GM12878 (cell line): ENCODE data around the gene WASF2. TPM values are rescaled to one million over a fixed set of nuclear protein-coding genes. Genes with fewer than 3 reads are reported as not detected.

ENCODE experiments used
- ATAC-seq: fragments of 200-7000 bp; cut with Tn5 transposase; 3 replicates; pipeline ENCODE4 v1.9.1; 2020; ENCODE audit warnings: mild to moderate bottlenecking, moderate library complexity
- BruUV-seq: library from RNA; stranded (reverse); fragments of 400-500 nt; replicated peaks from 2 replicates; lab custom pipeline; 2021; lab: Mats Ljungman, UMichigan
- CTCF ChIA-PET: fragments of 300-600 bp; sonication (Branson Sonifier 250); formaldehyde crosslinking; extraction: SDS; loops from one replicate; lab custom pipeline; 2021; ENCODE audit warnings: inconsistent platforms; lab: Yijun Ruan, JAX
- POLR2A ChIA-PET: fragments of 350-600 bp; formaldehyde crosslinking; extraction: SDS; loops from one replicate; lab custom pipeline; 2021; ENCODE audit warnings: inconsistent platforms; lab: Charles Lee
- RAD21 ChIA-PET: fragments of 300-600 bp; sonication (Branson Sonifier 250); formaldehyde crosslinking; loops from one replicate; lab custom pipeline; 2023; ENCODE audit warnings: antibody characterized with exemption; ENCODE audit not compliant: unreplicated experiment; lab: Charles Lee
- SMC1A ChIA-PET: fragments of 300-600 bp; sonication (Branson Sonifier 250); formaldehyde crosslinking; loops from one replicate; lab custom pipeline; 2023; ENCODE audit not compliant: unreplicated experiment, uncharacterized antibody; lab: Charles Lee
- DNase-seq: peaks from one replicate; pipeline ENCODE4 v3.0.0-alpha.2; 2011; ENCODE audit warnings: low read depth, low spot score
- FAIRE-seq: peaks from 3 replicates; lab custom pipeline; 2011; peaks lifted over from hg19 to GRCh38; lab: Jason Lieb, UNC
- H2AFZ ChIP-seq: 2 replicates; pipeline ENCODE4 v1.6.0; 2011; ENCODE audit warnings: low read depth, low read length, control low read depth; ENCODE audit not compliant: control insufficient read depth
- H3K27ac ChIP-seq: 2 replicates; pipeline ENCODE4 v1.5.1; 2011; ENCODE audit warnings: control low read depth; ENCODE audit not compliant: control insufficient read depth, insufficient read depth
- H3K27me3 ChIP-seq, 2 experiments: replicated peaks in 1 of 2; 2 replicates each; pipeline versions ENCODE4 v1.6.0 to v1.6.1; 2011; ENCODE audit warnings: low read length in 1 of 2; ENCODE audit not compliant: control insufficient read depth in 2 of 2, insufficient read depth in 2 of 2
- H3K36me3 ChIP-seq, 2 experiments: 2 replicates each; pipeline ENCODE4 v1.5.1; 2011; ENCODE audit warnings: low read length in 1 of 2; ENCODE audit not compliant: control insufficient read depth in 2 of 2, insufficient read depth in 2 of 2
- H3K4me1 ChIP-seq: 2 replicates; pipeline ENCODE4 v1.6.1; 2011; ENCODE audit warnings: mild to moderate bottlenecking, low read length, moderate library complexity, mixed read lengths; ENCODE audit not compliant: control insufficient read depth, insufficient read depth
- H3K4me2 ChIP-seq: 2 replicates; pipeline ENCODE4 v1.6.0; 2011; ENCODE audit warnings: control low read depth; ENCODE audit not compliant: control insufficient read depth, insufficient read depth
- H3K4me3 ChIP-seq: fragments of 200-600 bp; sonication (generic); 2 replicates; pipeline ENCODE4 v1.5.1; 2016
- H3K79me2 ChIP-seq: 2 replicates; pipeline ENCODE4 v1.6.0; 2011; ENCODE audit warnings: low read length; ENCODE audit not compliant: control insufficient read depth, insufficient read depth
- H3K9ac ChIP-seq: 2 replicates; pipeline ENCODE4 v1.8.0; 2011; ENCODE audit warnings: low read length, control low read depth, mixed read lengths; ENCODE audit not compliant: control insufficient read depth, insufficient read depth
- H3K9me3 ChIP-seq: replicated peaks from 3 replicates; pipeline ENCODE4 v1.5.1; 2011; ENCODE audit warnings: mild to moderate bottlenecking, low read length; ENCODE audit not compliant: control insufficient read depth, insufficient read depth
- H4K20me1 ChIP-seq: 2 replicates; pipeline ENCODE4 v1.6.0; 2011; ENCODE audit not compliant: control insufficient read depth, insufficient read depth
- CEBPZ ChIP-seq: fragments of 150-350 bp; IDR thresholded peaks from 2 replicates; pipeline ENCODE4 v1.6.1; 2016; ENCODE audit warnings: low read depth, low read length
- CHD2 ChIP-seq: IDR thresholded peaks from 2 replicates; pipeline ENCODE4 v1.6.1; 2011; ENCODE audit warnings: low read depth, low read length, improper control_type of control experiment, borderline replicate concordance
- CREB1 ChIP-seq: IDR thresholded peaks from 2 replicates; pipeline ENCODE4 v1.6.1; 2012; ENCODE audit warnings: low read depth, mild to moderate bottlenecking, inconsistent platforms
- DPF2 ChIP-seq: fragments of 450-650 bp; IDR thresholded peaks from 2 replicates; pipeline ENCODE4 v1.6.1; 2017; ENCODE audit warnings: mild to moderate bottlenecking
- PKNOX1 ChIP-seq: fragments of 450-650 bp; IDR thresholded peaks from 2 replicates; pipeline ENCODE4 v1.6.1; 2016; ENCODE audit warnings: mild to moderate bottlenecking
- RB1 ChIP-seq: fragments of 450-650 bp; formaldehyde crosslinking; IDR thresholded peaks from 2 replicates; pipeline ENCODE4 v1.6.1; 2017; ENCODE audit warnings: mild to moderate bottlenecking, borderline replicate concordance
- RUNX3 ChIP-seq: IDR thresholded peaks from 2 replicates; pipeline ENCODE4 v1.6.1; 2012; ENCODE audit warnings: low read length, inconsistent platforms
- ZNF687 ChIP-seq: fragments of 450-650 bp; IDR thresholded peaks from 2 replicates; pipeline ENCODE4 v1.6.1; 2017; ENCODE audit warnings: mild to moderate bottlenecking, moderate library complexity
- WGBS: methylation state at CpG from one replicate; pipeline ENCODE4 v1.1.6; 2016; ENCODE audit warnings: low lambda C conversion rate; ENCODE audit not compliant: insufficient replicate concordance, insufficient coverage; ENCODE audit errors: missing lambda C conversion rate; 5-methylcytosine and 5-hydroxymethylcytosine counted together
- in situ Hi-C: fragments of 300-500 bp; cut with MboI; formaldehyde crosslinking; loops from 9 replicates; pipeline ENCODE4 v1.14.3; 2018; ENCODE audit warnings: mixed read lengths
- intact Hi-C: fragments of 100-400 bp; cut with micrococcal nuclease; formaldehyde crosslinking; loops from one replicate; pipeline ENCODE4 v1.14.2; 2022; ENCODE audit not compliant: unreplicated experiment
- polyA plus RNA-seq, 11 experiments: library from polyadenylated mRNA; depleted of rRNA in 4 of 11; unstranded in 6 of 11; stranded (reverse) in 5 of 11; fragments of >200 nt; fragmentation: Nextera tagmentation in 4 of 11; fragmentation: Illumina TruSeq in 1 of 11; extraction: Ambion mirVana in 4 of 11; extraction: Trizol in 1 of 11; gene quantifications; 1 replicate in 1 of 11; 2 replicates in 10 of 11; pipeline versions ENCODE4 v1.2.1 to v1.2.3, GENCODE V29; 2011 to 2016; ENCODE audit warnings: inconsistent platforms in 2 of 11, missing spikeins in 2 of 11, low read depth in 1 of 11
- total RNA-seq, 4 experiments: library from RNA; depleted of rRNA in 3 of 4; stranded (reverse); fragments of >200 nt in 3 of 4; fragmentation: Illumina TruSeq in 1 of 4; extraction: Trizol in 1 of 4; gene quantifications; 2 replicates each; pipeline versions ENCODE4 v1.2.1 to v1.2.3, GENCODE V29; 2013 to 2021

Gene WASF2
- total and polyA plus RNA-seq, 10 of the 15 experiments (the other 5 are each of a cell fraction or from before 2014, with no cell fraction given) = 7.0 to 111 (median 37.1) TPM

GRCh38 chr1:27359822-27360158, 130.2 kb downstream of the WASF2 start:
- peak overlapping the region; percentile 72; the same call in 1 of the 2 replicates for H2AFZ ChIP-seq
- in situ Hi-C loops (no loop called here), intact Hi-C loops (no loop called here)
- no peaks in the 10 kb centered on the region for H4K20me1 ChIP-seq
- peak overlapping the region; percentile 98 for H3K4me2 ChIP-seq
- H3K79me2 ChIP-seq = no peaks in the 10 kb centered on the region
- RAD21 ChIA-PET = interaction anchor here (1.0 to 1.1 kb wide), 2 partner anchors 28 to 35 kb away, joined by 4 to 6 read pairs; no protein-coding TSS in a partner anchor
- peak; percentile 66 for FAIRE-seq
- no peak for DNase-seq
- no peak overlapping the region for H3K9ac ChIP-seq
- peaks cover 13% of the 10 kb centered on the region for H3K4me1 ChIP-seq
- no peak overlapping the region for H3K27ac ChIP-seq
- TF ChIP-seq DPF2 = 0 out of 2 replicates have a peak, but pooled peaks have one; percentile 13
- peak; percentile 43; the same call in 1 of the 2 replicates for TF ChIP-seq RUNX3
- TF ChIP-seq CHD2 = no peak
- TF ChIP-seq PKNOX1 = peak; percentile 37
- no peak for TF ChIP-seq CEBPZ
- no peak for TF ChIP-seq ZNF687
- TF ChIP-seq CREB1 = no peak
- no peak for TF ChIP-seq RB1
- H3K4me3 ChIP-seq = peak overlapping the region; percentile 57; the same call in 1 of the 2 replicates
- BruUV-seq = no TSS peak
- no peaks in the 10 kb centered on the region for H3K9me3 ChIP-seq
- no peaks in the 10 kb centered on the region for H3K36me3 ChIP-seq
- CTCF ChIA-PET = interaction anchor here (0.6 to 8.7 kb wide), 7 partner anchors 11 to 635 kb away, joined by 3 to 126 read pairs (median 4); partner anchors contain the start of genes AHDC1, CD164L2 and GPR3
- H3K27me3 ChIP-seq = no peaks in the 10 kb centered on the region; a peak in 1 of 4 replicates
- 31% methylated on average over 9 of the region's 9 CpGs for WGBS
- SMC1A ChIA-PET = no interaction called here
- peak; percentile 22 for ATAC-seq
- POLR2A ChIA-PET = no interaction called here
